Lung (tissue), 12 donors: ENCODE results near the gene ATP10A. TPM values are rescaled to one million over a fixed set of nuclear protein-coding genes. Genes with fewer than 3 reads are reported as not detected.
A peak's percentile ranks its signal among the peaks of the same experiment; 100 is the strongest.

Source experiments
- ATAC-seq: fragments of 200-7000 bp; cut with Tn5 transposase; one replicate; pipeline ENCODE4 v1.9.1; 2020; ENCODE audit warnings: moderate number of reproducible peaks; ENCODE audit not compliant: insufficient read depth, low FRiP score
- DNase-seq, 3 donors: peaks; one replicate each; pipeline ENCODE4 v3.0.0-alpha.2; 2013 to 2017
- H3K27ac ChIP-seq, 2 donors: one replicate each; pipeline ENCODE4 v1.5.1; 2013; ENCODE audit warnings: mild to moderate bottlenecking in 2 of 2, moderate library complexity in 2 of 2, control low read depth in 1 of 2, inconsistent platforms in 1 of 2, low read depth in 1 of 2, low read length in 1 of 2
- H3K27me3 ChIP-seq, 3 donors: one replicate each; pipeline ENCODE4 v1.5.1; 2013; ENCODE audit warnings: low read length in 2 of 3; ENCODE audit not compliant: control insufficient read depth in 3 of 3, insufficient read depth in 3 of 3
- H3K36me3 ChIP-seq, 4 donors: one replicate each; pipeline ENCODE4 v1.5.1; 2013; ENCODE audit warnings: low read length in 4 of 4, mild to moderate bottlenecking in 1 of 4, moderate library complexity in 1 of 4; ENCODE audit not compliant: control insufficient read depth in 4 of 4, insufficient read depth in 4 of 4
- H3K4me1 ChIP-seq, 5 donors: one replicate each; pipeline ENCODE4 v1.5.1; 2013; ENCODE audit warnings: low read length in 5 of 5, mild to moderate bottlenecking in 2 of 5, moderate library complexity in 1 of 5; ENCODE audit not compliant: control insufficient read depth in 5 of 5, insufficient read depth in 5 of 5
- H3K4me3 ChIP-seq: one replicate; pipeline ENCODE4 v1.5.1; 2013; ENCODE audit warnings: mild to moderate bottlenecking, control low read depth, moderate library complexity
- H3K9ac ChIP-seq, 2 donors: one replicate each; pipeline ENCODE4 v1.5.1; 2013; ENCODE audit warnings: low read length in 2 of 2, control low read depth in 1 of 2; ENCODE audit not compliant: insufficient read depth in 1 of 2
- H3K9me3 ChIP-seq, 4 donors: one replicate each; pipeline ENCODE4 v1.5.1; 2013; ENCODE audit warnings: low read length in 3 of 4, mild to moderate bottlenecking in 1 of 4, moderate library complexity in 1 of 4; ENCODE audit not compliant: control insufficient read depth in 4 of 4, insufficient read depth in 3 of 4
- WGBS, 2 donors: extraction: QIAGEN DNeasy Blood & Tissue Kit; methylation state at CpG; one replicate each; pipeline ENCODE4 v1.1.7; 2013; 5-methylcytosine and 5-hydroxymethylcytosine counted together
- polyA plus RNA-seq, 2 donors: library from polyadenylated mRNA; stranded (reverse); fragments of 200-250 nt; gene quantifications; one replicate each; pipeline ENCODE4 v1.2.1, GENCODE V29; 2013
- total RNA-seq, 2 donors: library from RNA; depleted of rRNA in 1 of 2; stranded (reverse); fragments of >200 nt in 1 of 2; gene quantifications; one replicate each; pipeline ENCODE4 v1.2.1, GENCODE V29; 2014 to 2021
- TF ChIP-seq, protein P1 (sequence below): IDR thresholded peaks from 2 replicates; pipeline ENCODE4 v1.5.1; 2012; ENCODE audit warnings: mild to moderate bottlenecking; ENCODE audit errors: control extremely low read depth, extremely low read depth
- donor health status: control.
- donor health status: control.
- donor health status: Bipolar disorder and iron deficiency.
- donor health status: healthy.
- donor health status: DM: yes; HTN: yes; CAD: no.

ATP10A gene
- total and polyA plus RNA-seq, 4 donors = 4.5 to 33.7 (median 6.2) TPM

DNA sequence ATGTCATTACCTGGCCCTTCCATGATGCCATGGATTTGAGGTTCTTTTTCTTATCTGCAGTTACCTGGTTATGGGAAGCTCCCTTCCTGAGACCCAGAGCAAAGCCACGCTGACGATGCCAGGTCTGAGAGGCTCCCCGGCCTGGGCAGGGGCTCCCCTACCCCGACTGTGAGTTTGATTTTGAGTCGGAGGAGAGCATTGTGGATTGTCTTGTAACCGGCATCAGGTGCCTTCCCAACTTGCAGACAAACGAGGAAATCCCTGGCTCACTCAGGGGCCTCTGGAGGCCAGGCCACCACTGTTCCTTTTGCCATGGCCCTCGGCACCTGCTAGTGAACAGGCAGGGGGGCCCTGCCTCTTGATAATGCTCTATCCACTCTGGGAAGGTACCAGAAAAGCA, 151.4 kb downstream of the ATP10A start:
- Histone ChIP-seq H3K27me3 (no peaks in the 10 kb centered on the region), H3K27ac (no peak overlapping the region), H3K9ac (no peak overlapping the region), H3K4me1 (no peaks in the 10 kb centered on the region), H3K36me3 (peaks cover 0 to 19% (median 0%) of the 10 kb centered on the region in 4 donors), H3K9me3 (no peaks in the 10 kb centered on the region), H3K4me3 (no peak overlapping the region)
- ATAC-seq = no peak
- TF ChIP-seq, protein P1, sequence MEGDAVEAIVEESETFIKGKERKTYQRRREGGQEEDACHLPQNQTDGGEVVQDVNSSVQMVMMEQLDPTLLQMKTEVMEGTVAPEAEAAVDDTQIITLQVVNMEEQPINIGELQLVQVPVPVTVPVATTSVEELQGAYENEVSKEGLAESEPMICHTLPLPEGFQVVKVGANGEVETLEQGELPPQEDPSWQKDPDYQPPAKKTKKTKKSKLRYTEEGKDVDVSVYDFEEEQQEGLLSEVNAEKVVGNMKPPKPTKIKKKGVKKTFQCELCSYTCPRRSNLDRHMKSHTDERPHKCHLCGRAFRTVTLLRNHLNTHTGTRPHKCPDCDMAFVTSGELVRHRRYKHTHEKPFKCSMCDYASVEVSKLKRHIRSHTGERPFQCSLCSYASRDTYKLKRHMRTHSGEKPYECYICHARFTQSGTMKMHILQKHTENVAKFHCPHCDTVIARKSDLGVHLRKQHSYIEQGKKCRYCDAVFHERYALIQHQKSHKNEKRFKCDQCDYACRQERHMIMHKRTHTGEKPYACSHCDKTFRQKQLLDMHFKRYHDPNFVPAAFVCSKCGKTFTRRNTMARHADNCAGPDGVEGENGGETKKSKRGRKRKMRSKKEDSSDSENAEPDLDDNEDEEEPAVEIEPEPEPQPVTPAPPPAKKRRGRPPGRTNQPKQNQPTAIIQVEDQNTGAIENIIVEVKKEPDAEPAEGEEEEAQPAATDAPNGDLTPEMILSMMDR = no peak
- 84 to 92% methylated on average over 8 of the region's 8 CpGs for WGBS, 2 donors
- DNase-seq = no peak

DNA sequence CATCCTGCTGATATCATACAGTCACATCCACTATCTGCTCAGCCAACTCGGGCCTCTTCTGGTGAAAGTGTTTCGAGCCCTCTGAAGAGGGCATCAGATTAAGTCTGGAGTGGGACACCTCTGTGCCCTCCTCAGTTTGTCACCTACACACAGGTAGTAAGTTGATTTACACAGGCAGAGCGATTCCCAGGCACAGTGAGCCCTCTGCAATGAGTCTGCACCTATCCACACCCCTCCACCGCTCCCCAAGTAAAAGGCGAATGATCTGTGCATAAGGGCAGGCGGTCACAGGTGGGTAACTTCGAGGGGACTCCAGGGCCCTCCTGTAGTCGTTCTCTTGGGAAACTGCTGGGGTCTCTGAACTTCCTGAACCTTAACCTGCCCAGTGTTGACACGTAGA, 152.0 kb downstream of the ATP10A start:
- H3K9ac ChIP-seq = no peak overlapping the region
- H3K4me1 ChIP-seq = no peaks in the 10 kb centered on the region
- DNase-seq (no peak), ATAC-seq (no peak)
- peaks cover 0 to 22% (median 0%) of the 10 kb centered on the region in 4 donors for H3K36me3 ChIP-seq
- H3K27me3 ChIP-seq = no peaks in the 10 kb centered on the region
- WGBS, 2 donors = 77 to 87% methylated on average over 9 of the region's 9 CpGs
- no peak overlapping the region for H3K27ac ChIP-seq
- H3K9me3 ChIP-seq = no peaks in the 10 kb centered on the region
- TF ChIP-seq, protein P1 = no peak
- H3K4me3 ChIP-seq = no peak overlapping the region

DNA sequence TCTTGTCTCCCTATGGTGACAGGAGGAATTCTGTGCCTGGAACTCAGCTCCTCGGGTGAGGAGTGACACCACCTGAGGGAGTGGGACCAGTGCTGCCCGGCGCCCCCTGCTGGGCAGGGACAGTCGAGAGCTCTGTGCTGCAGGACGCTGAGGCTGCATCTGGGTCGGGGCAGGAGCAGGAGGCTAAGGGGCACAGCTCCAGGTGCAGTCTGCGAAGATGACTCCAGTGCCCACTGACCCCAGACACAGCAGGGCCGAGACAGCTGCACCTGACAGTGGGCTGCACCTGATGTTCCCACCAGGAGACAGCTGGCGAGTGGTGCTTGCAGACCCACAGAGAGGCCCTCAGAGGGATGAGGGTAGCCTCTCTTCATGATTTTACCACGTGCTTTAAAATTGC, 152.9 kb downstream of the ATP10A start:
- no peak overlapping the region for H3K4me3 ChIP-seq
- peak in 1 of 3 donors; percentile 15 for DNase-seq
- H3K27ac ChIP-seq = no peak overlapping the region
- 38 to 47% methylated on average over 10 of the region's 10 CpGs for WGBS, 2 donors
- H3K36me3 ChIP-seq = peaks cover 0 to 22% (median 0%) of the 10 kb centered on the region in 4 donors
- no peaks in the 10 kb centered on the region for H3K27me3 ChIP-seq
- no peaks in the 10 kb centered on the region for H3K4me1 ChIP-seq
- TF ChIP-seq, protein P1 = peak; percentile 30
- ATAC-seq = no peak
- H3K9me3 ChIP-seq = no peaks in the 10 kb centered on the region
- no peak overlapping the region for H3K9ac ChIP-seq
